OCI-LY3 (cell line): ENCODE measurements around the gene HSPA1B.

Experiments used
- H2AFZ ChIP-seq: fragments of 200-600, 300-600 bp; shearing (Covaris generic); 2 replicates; pipeline ENCODE4 v1.6.0; 2014; ENCODE audit warnings: antibody characterized with exemption, low read depth, low read length
- H3K27ac ChIP-seq: fragments of 200-600, 300-600 bp; sonication (generic); 2 replicates; pipeline ENCODE4 v1.5.1; 2014; ENCODE audit warnings: mild to moderate bottlenecking, low read length, moderate library complexity, mixed read lengths
- H3K27me3 ChIP-seq: fragments of 200-600, 300-600 bp; sonication (generic); 2 replicates; pipeline ENCODE4 v1.6.1; 2014; ENCODE audit warnings: low read depth, low read length, mixed read lengths
- H3K36me3 ChIP-seq: fragments of 200-600, 300-600 bp; sonication (generic); replicated peaks from 2 replicates; pipeline ENCODE3; 2014; ENCODE audit warnings: low read depth, low read length, mixed read lengths
- H3K4me1 ChIP-seq: fragments of 300-600, 200-600 bp; sonication (generic); 2 replicates; pipeline ENCODE4 v1.6.1; 2014; ENCODE audit warnings: low read length, mixed read lengths
- H3K4me2 ChIP-seq: fragments of 200-600, 300-600 bp; sonication (generic); 2 replicates; pipeline ENCODE4 v1.6.1; 2014; ENCODE audit warnings: low read length, mixed read lengths
- H3K4me3 ChIP-seq: fragments of 300-600, 200-600 bp; sonication (generic); 2 replicates; pipeline ENCODE4 v1.5.1; 2014; ENCODE audit warnings: antibody characterized with exemption, mild to moderate bottlenecking, low read length, moderate library complexity
- H3K79me2 ChIP-seq: fragments of 300-600, 200-600 bp; shearing (Covaris generic); 2 replicates; pipeline ENCODE4 v1.6.1; 2014; ENCODE audit warnings: mild to moderate bottlenecking, low read length, mixed read lengths
- H3K9ac ChIP-seq: fragments of 300-600, 200-600 bp; shearing (Covaris generic); 2 replicates; pipeline ENCODE4 v1.6.0; 2014; ENCODE audit warnings: mild to moderate bottlenecking, low read length, moderate library complexity
- H3K9me3 ChIP-seq: fragments of 200-600, 300-600 bp; shearing (Covaris generic); 2 replicates; pipeline ENCODE4 v1.6.1; 2014; ENCODE audit warnings: low read length, mixed read lengths; ENCODE audit not compliant: insufficient read depth
- H4K20me1 ChIP-seq: fragments of 200-600, 300-600 bp; sonication (generic); 2 replicates; pipeline ENCODE4 v1.6.1; 2016; ENCODE audit warnings: low read length, mixed read lengths; ENCODE audit not compliant: insufficient read depth
- CTCF ChIP-seq: fragments of 200-600, 300-600 bp; sonication (generic); IDR thresholded peaks from 2 replicates; pipeline ENCODE4 v1.5.1; 2014; ENCODE audit warnings: antibody characterized with exemption, low read length, low read depth
- EZH2phosphoT487 ChIP-seq: fragments of 200-600 bp; shearing (Covaris generic); IDR thresholded peaks from 2 replicates; pipeline ENCODE4 v1.6.1; 2018; ENCODE audit warnings: antibody characterized with exemption, mixed run types, low read depth

HSPA1B gene

GRCh38 chr6:31827286-31828079 lies at the start of gene HSPA1B:
TSS of gene HSPA1B (plus strand) at chr6:31827738. CDS start at chr6:31827951, 213 bp downstream.
- H3K79me2 ChIP-seq, result no peaks in the 10 kb centered on the region
- no peaks in the 10 kb centered on the region for H3K36me3 ChIP-seq
- peak within 1 kb of the TSS; percentile 30 for H3K27ac ChIP-seq
- peak within 1 kb of the TSS; percentile 78 for H3K4me3 ChIP-seq
- peak within 1 kb of the TSS; percentile 72 for H3K9ac ChIP-seq
- H3K4me2 ChIP-seq, result peak within 1 kb of the TSS; percentile 81
- no peaks in the 10 kb centered on the region for H3K27me3 ChIP-seq
- H3K9me3 ChIP-seq, result no peaks in the 10 kb centered on the region
- peak within 1 kb of the TSS; percentile 68 for H2AFZ ChIP-seq
- TF ChIP-seq CTCF (no peak), EZH2phosphoT487 (no peak)
- peaks cover 21% of the 10 kb centered on the region for H3K4me1 ChIP-seq
- H4K20me1 ChIP-seq, result no peaks in the 10 kb centered on the region

GRCh38 chr6:31778193-31778592 lies 49.3 kb upstream of the HSPA1B start:
- Histone ChIP-seq H3K27me3 (no peaks in the 10 kb centered on the region), H3K9me3 (no peaks in the 10 kb centered on the region), H4K20me1 (no peaks in the 10 kb centered on the region), H3K4me2 (no peak overlapping the region), H3K79me2 (no peaks in the 10 kb centered on the region), H2AFZ (no peak overlapping the region), H3K4me3 (no peak overlapping the region), H3K36me3 (peaks cover 10% of the 10 kb centered on the region), H3K27ac (no peak overlapping the region), H3K4me1 (peaks cover 7% of the 10 kb centered on the region), H3K9ac (no peak overlapping the region)
- TF ChIP-seq EZH2phosphoT487 (no peak), CTCF (no peak)

GRCh38 chr6:31778999-31779885 lies 48.3 kb upstream of the HSPA1B start:
- H3K36me3 ChIP-seq, result peaks cover 13% of the 10 kb centered on the region
- TF ChIP-seq CTCF, result no peak
- TF ChIP-seq EZH2phosphoT487, result no peak
- H3K4me1 ChIP-seq, result peaks cover 7% of the 10 kb centered on the region
- no peaks in the 10 kb centered on the region for H3K9me3 ChIP-seq
- H3K4me2 ChIP-seq, result no peak overlapping the region
- no peak overlapping the region for H3K4me3 ChIP-seq
- no peaks in the 10 kb centered on the region for H3K79me2 ChIP-seq
- H4K20me1 ChIP-seq, result no peaks in the 10 kb centered on the region
- no peak overlapping the region for H2AFZ ChIP-seq
- no peaks in the 10 kb centered on the region for H3K27me3 ChIP-seq
- H3K9ac ChIP-seq, result no peak overlapping the region
- H3K27ac ChIP-seq, result no peak overlapping the region

- peaks cover 19% of the 10 kb centered on the region for H3K36me3 ChIP-seq
- H3K9me3 ChIP-seq, result no peaks in the 10 kb centered on the region
- H3K79me2 ChIP-seq, result no peaks in the 10 kb centered on the region
- no peak overlapping the region for H3K4me3 ChIP-seq
- no peaks in the 10 kb centered on the region for H4K20me1 ChIP-seq
- peaks cover 7% of the 10 kb centered on the region for H3K4me1 ChIP-seq
- no peak overlapping the region for H3K27ac ChIP-seq
- no peak overlapping the region for H2AFZ ChIP-seq
- no peak overlapping the region for H3K4me2 ChIP-seq
- TF ChIP-seq CTCF (no peak), EZH2phosphoT487 (no peak)
- H3K9ac ChIP-seq, result no peak overlapping the region
- no peaks in the 10 kb centered on the region for H3K27me3 ChIP-seq
Measured at GRCh38 chr6:31779908-31780307, 47.6 kb upstream of the HSPA1B start.
